NCI-H187 treated with DMSO at 0.1 percent for 48 hours (cell line): ENCODE results near the gene PRR7.

Experiments used
- DNase-seq: peaks from one replicate; lab custom pipeline; 2025; lab: John Stamatoyannopoulos, UW

PRR7 gene

GRCh38 chr5:177435847-177436536 lies 10.6 kb upstream of the PRR7 start:
- no peak for DNase-seq

GRCh38 chr5:177437623-177438022 lies 9.0 kb upstream of the PRR7 start:
- no peak for DNase-seq

- DNase-seq, result no peak
Measured at GRCh38 chr5:177438468-177438867, 8.1 kb upstream of the PRR7 start.

GRCh38 chr5:177439518-177440053 lies 7.0 kb upstream of the PRR7 start:
- no peak for DNase-seq

- DNase-seq, result no peak
Measured at GRCh38 chr5:177440211-177440989, 6.2 kb upstream of the PRR7 start.

- DNase-seq, result no peak
Measured at GRCh38 chr5:177440990-177441780, 5.4 kb upstream of the PRR7 start.

- DNase-seq, result no peak
Measured at GRCh38 chr5:177442066-177442826, 4.4 kb upstream of the PRR7 start.

GRCh38 chr5:177443144-177443983 lies 3.2 kb upstream of the PRR7 start:
- no peak for DNase-seq

GRCh38 chr5:177444106-177445051 lies 2.2 kb upstream of the PRR7 start:
- DNase-seq, result no peak

- no peak for DNase-seq
Measured at GRCh38 chr5:177445052-177445916, 1.3 kb upstream of the PRR7 start.

- no peak for DNase-seq
Measured at GRCh38 chr5:177445917-177446199, 756 bp upstream of the PRR7 start.

- DNase-seq, result peak; percentile 2
Measured at GRCh38 chr5:177447066-177447610, 524 bp downstream of the PRR7 start.

- DNase-seq, result no peak
Measured at GRCh38 chr5:177447611-177448243, 1.1 kb downstream of the PRR7 start.

GRCh38 chr5:177448244-177448950 lies 1.8 kb downstream of the PRR7 start:
- DNase-seq, result no peak

GRCh38 chr5:177449140-177450061 lies 2.8 kb downstream of the PRR7 start:
- DNase-seq, result no peak

GRCh38 chr5:177450667-177451424 lies 4.2 kb downstream of the PRR7 start:
- no peak for DNase-seq
